ENCODE data around the gene MN1.
"Not testable (repeated sequence)": the region's sequence is repeated elsewhere in the genome, so short reads cannot be mapped to it uniquely, and the experiment has no call there.

Gene MN1

GRCh38 chr22:27756212-27756660 lies 45.3 kb downstream of the MN1 start:
- no peak for DNase-seq

- DNase-seq, result no peak
These were observed 45.9 kb downstream of the MN1 start for GRCh38 chr22:27755521-27756211.

GRCh38 chr22:27754888-27755480 lies 46.6 kb downstream of the MN1 start:
- no peak for DNase-seq

- DNase-seq, result no peak
These were observed 47.2 kb downstream of the MN1 start for GRCh38 chr22:27754247-27754887.

- DNase-seq, result no peak
These were observed 48.8 kb downstream of the MN1 start for GRCh38 chr22:27752771-27753170.

GRCh38 chr22:27752141-27752540 lies 49.4 kb downstream of the MN1 start:
- no peak for DNase-seq

- DNase-seq, result no peak
These were observed 50.1 kb downstream of the MN1 start for GRCh38 chr22:27751277-27752070.

GRCh38 chr22:27750584-27751265 lies 50.8 kb downstream of the MN1 start:
- no peak for DNase-seq

GRCh38 chr22:27749597-27750225 lies 51.8 kb downstream of the MN1 start:
- DNase-seq, result no peak

GRCh38 chr22:27748751-27749191 lies 52.8 kb downstream of the MN1 start:
- no peak for DNase-seq

- DNase-seq, result no peak
These were observed 53.2 kb downstream of the MN1 start for GRCh38 chr22:27748349-27748748.

- DNase-seq, result no peak
These were observed 53.9 kb downstream of the MN1 start for GRCh38 chr22:27747396-27748221.

- no peak for DNase-seq
These were observed 54.6 kb downstream of the MN1 start for GRCh38 chr22:27746918-27747317.

GRCh38 chr22:27745809-27746208 lies 55.7 kb downstream of the MN1 start:
- DNase-seq, result no peak

- no peak for DNase-seq
These were observed 56.4 kb downstream of the MN1 start for GRCh38 chr22:27745154-27745553.

- not testable (repeated sequence) for DNase-seq
These were observed 57.5 kb downstream of the MN1 start for GRCh38 chr22:27744078-27744477.

GRCh38 chr22:27740202-27740748 lies 61.3 kb downstream of the MN1 start:
- DNase-seq, result no peak

- DNase-seq, result no peak
These were observed 64.0 kb downstream of the MN1 start for GRCh38 chr22:27737521-27737920.

GRCh38 chr22:27734066-27734465 lies 67.5 kb downstream of the MN1 start:
- DNase-seq, result no peak

GRCh38 chr22:27732841-27733240 lies 68.7 kb downstream of the MN1 start:
- no peak for DNase-seq

- no peak for DNase-seq
These were observed 69.2 kb downstream of the MN1 start for GRCh38 chr22:27732391-27732790.

Data from bone marrow (tissue), 2 donors.